Dendritic cell treated with granulocyte-macrophage colony-stimulating factor and Interleukin-4, amounts not matched to agents 40 ng/mL and 50 ng/mL, for 4 days (primary cell): ENCODE measurements around the gene MAP7D2.
"Not testable (repeated sequence)": the region's sequence is repeated elsewhere in the genome, so short reads cannot be mapped to it uniquely, and the experiment has no call there.

Experiments
- H3K27ac Mint-ChIP-seq: one replicate; pipeline ENCODE4 v1.8.0; 2022; ENCODE audit warnings: mild to moderate bottlenecking, mixed read lengths
- H3K27me3 Mint-ChIP-seq: one replicate; pipeline ENCODE4 v1.8.0; 2022; ENCODE audit warnings: mild to moderate bottlenecking, mixed read lengths
- H3K36me3 Mint-ChIP-seq: one replicate; pipeline ENCODE4 v1.8.0; 2022; ENCODE audit warnings: low read depth, mixed read lengths
- H3K4me1 Mint-ChIP-seq: one replicate; pipeline ENCODE4 v1.8.0; 2022; ENCODE audit warnings: low read depth, mixed read lengths
- H3K4me3 Mint-ChIP-seq: one replicate; pipeline ENCODE4 v1.8.0; 2022; ENCODE audit warnings: mild to moderate bottlenecking, moderate library complexity, mixed read lengths
- H3K9me3 Mint-ChIP-seq: one replicate; pipeline ENCODE4 v1.8.0; 2022; ENCODE audit warnings: mixed read lengths
- intact Hi-C: fragments of 100-400 bp; cut with micrococcal nuclease; formaldehyde crosslinking; loops from one replicate; pipeline ENCODE4 v1.15.0; 2022

Gene MAP7D2

DNA sequence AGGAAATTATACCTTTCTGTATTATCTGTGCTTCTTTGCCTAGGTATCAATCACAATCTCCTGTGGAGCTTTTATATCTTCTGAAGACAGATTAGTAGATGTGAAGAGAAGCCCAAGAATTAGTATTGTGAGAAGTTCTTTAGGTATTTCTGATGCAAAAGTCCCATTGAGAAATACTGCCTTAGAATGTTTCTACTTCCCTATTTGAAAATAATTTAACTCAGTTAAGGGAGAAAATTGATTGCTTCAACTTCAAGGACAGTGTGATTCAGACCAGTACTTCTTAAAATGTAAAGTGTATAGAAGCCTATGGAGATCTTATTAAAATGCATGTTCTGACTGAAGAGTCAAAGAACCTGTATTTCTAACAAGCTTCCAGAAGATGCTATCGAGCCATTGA, 16.0 kb upstream of the MAP7D2 start:
- intact Hi-C loops = no loop called here
- Mint-ChIP-seq H3K4me3 (no peak overlapping the region), H3K27ac (no peak overlapping the region), H3K27me3 (no peaks in the 10 kb centered on the region), H3K36me3 (peaks cover 54% of the 10 kb centered on the region), H3K9me3 (no peaks in the 10 kb centered on the region), H3K4me1 (peaks cover 12% of the 10 kb centered on the region)

DNA sequence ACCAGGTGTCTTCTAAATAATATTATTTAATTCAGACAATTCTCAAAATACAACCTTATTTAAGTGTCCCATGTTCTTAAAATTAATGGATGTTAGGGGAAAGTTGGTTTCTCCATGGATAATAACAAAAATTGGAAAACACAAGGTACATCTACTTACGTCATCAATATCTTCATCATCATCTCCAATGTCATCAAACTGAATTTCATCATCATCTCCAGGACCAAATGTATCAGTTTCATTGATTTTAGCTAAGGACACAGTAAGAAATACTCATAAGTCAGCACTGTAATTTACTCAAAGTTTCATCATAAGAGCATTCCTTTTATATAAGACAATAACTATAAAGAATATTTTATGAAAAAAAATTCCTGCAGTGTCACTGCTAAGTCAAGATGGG, 13.7 kb upstream of the MAP7D2 start:
- intact Hi-C loops = no loop called here
- Mint-ChIP-seq H3K4me3 (no peak overlapping the region), H3K9me3 (no peaks in the 10 kb centered on the region)

DNA sequence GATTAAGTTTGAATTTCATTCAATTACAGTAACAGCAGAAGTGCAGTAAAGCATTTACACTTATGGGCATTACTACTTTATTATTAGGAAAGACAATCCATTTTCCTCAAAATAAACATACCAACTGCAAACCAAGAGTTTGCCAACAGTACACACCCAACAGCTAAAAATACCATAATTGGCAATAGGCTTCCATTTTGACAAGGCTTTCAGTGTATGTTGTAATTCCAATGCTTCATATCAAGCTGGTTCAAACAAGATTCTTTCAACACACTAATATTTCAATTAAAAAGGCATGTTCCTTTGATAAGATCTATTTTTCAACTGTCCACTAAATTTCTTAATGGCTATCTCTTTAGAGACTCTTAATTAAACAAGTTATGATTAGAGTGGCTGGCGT, 12.8 kb upstream of the MAP7D2 start:
- H3K27ac Mint-ChIP-seq = no peak overlapping the region
- no peak overlapping the region for H3K4me3 Mint-ChIP-seq
- peaks cover 31% of the 10 kb centered on the region for H3K36me3 Mint-ChIP-seq
- H3K27me3 Mint-ChIP-seq = no peaks in the 10 kb centered on the region
- intact Hi-C loops = no loop called here
- H3K4me1 Mint-ChIP-seq = peaks cover 6% of the 10 kb centered on the region
- no peaks in the 10 kb centered on the region for H3K9me3 Mint-ChIP-seq

More for the DNA sequence above, 13.7 kb upstream of the MAP7D2 start:
- Mint-ChIP-seq H3K27me3 (no peaks in the 10 kb centered on the region), H3K4me1 (peaks cover 6% of the 10 kb centered on the region), H3K36me3 (peaks cover 36% of the 10 kb centered on the region), H3K27ac (no peak overlapping the region)

DNA sequence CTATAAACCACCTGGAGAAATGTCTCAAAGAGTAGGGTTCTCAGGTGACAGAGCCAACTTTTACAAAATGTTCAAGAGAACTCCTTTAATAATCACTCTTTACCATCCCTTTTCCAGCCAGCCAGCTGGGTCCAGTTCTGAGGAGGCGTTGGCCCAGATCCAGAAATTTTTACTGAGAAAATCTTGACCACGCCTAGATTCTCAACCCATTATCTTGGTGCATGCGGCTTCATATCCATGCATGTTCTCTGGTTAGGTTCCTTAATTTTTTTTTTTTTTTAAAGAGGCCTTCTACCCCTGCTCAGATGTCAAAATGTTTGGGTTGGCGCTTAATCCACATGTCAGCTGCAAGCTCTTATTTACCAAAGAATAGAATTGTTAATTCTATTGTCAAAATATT, 12.0 kb upstream of the MAP7D2 start:
- peaks cover 6% of the 10 kb centered on the region for H3K4me1 Mint-ChIP-seq
- H3K4me3 Mint-ChIP-seq = no peak overlapping the region
- intact Hi-C loops = no loop called here
- peaks cover 27% of the 10 kb centered on the region for H3K36me3 Mint-ChIP-seq
- no peaks in the 10 kb centered on the region for H3K27me3 Mint-ChIP-seq
- no peaks in the 10 kb centered on the region for H3K9me3 Mint-ChIP-seq
- H3K27ac Mint-ChIP-seq = peak overlapping the region; percentile 63

DNA sequence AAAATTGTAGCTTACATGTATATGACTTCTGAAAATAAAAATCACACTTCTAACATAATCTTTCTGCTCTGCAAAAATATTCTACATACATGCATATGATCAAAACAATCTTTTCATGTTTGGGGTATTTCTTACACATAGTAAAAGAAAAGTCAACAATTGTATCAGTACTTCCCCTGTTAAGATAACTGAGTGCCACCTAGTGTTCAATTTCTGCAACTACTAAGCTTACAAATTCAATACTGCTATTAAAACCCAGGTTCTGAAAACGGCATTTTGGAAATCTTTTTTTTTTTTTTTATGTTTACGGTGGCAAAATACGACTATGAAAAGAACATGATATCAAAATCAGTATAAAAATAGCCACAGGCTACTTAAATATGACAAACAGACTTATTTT, 10.7 kb upstream of the MAP7D2 start:
- H3K4me3 Mint-ChIP-seq, intact Hi-C loops, H3K4me1 Mint-ChIP-seq, H3K9me3 Mint-ChIP-seq, H3K27ac Mint-ChIP-seq, H3K27me3 Mint-ChIP-seq: not testable (repeated sequence)
- H3K36me3 Mint-ChIP-seq = peaks cover 17% of the 10 kb centered on the region

- H3K27me3 Mint-ChIP-seq, H3K4me3 Mint-ChIP-seq, H3K27ac Mint-ChIP-seq, intact Hi-C loops, H3K9me3 Mint-ChIP-seq, H3K4me1 Mint-ChIP-seq: not testable (repeated sequence)
- peaks cover 17% of the 10 kb centered on the region for H3K36me3 Mint-ChIP-seq
Measured at GRCh38 chrX:20126833-20127232, 10.1 kb upstream of the MAP7D2 start.

GRCh38 chrX:20124964-20125363, 8.3 kb upstream of the MAP7D2 start:
- no peak overlapping the region for H3K27ac Mint-ChIP-seq
- intact Hi-C loops = loop anchor here (5.0 kb wide), 1 partner anchor 218 kb away; no protein-coding TSS in a partner anchor
- H3K9me3 Mint-ChIP-seq = no peaks in the 10 kb centered on the region
- peaks cover 10% of the 10 kb centered on the region for H3K36me3 Mint-ChIP-seq
- no peaks in the 10 kb centered on the region for H3K27me3 Mint-ChIP-seq
- H3K4me1 Mint-ChIP-seq = peaks cover 6% of the 10 kb centered on the region
- no peak overlapping the region for H3K4me3 Mint-ChIP-seq

DNA sequence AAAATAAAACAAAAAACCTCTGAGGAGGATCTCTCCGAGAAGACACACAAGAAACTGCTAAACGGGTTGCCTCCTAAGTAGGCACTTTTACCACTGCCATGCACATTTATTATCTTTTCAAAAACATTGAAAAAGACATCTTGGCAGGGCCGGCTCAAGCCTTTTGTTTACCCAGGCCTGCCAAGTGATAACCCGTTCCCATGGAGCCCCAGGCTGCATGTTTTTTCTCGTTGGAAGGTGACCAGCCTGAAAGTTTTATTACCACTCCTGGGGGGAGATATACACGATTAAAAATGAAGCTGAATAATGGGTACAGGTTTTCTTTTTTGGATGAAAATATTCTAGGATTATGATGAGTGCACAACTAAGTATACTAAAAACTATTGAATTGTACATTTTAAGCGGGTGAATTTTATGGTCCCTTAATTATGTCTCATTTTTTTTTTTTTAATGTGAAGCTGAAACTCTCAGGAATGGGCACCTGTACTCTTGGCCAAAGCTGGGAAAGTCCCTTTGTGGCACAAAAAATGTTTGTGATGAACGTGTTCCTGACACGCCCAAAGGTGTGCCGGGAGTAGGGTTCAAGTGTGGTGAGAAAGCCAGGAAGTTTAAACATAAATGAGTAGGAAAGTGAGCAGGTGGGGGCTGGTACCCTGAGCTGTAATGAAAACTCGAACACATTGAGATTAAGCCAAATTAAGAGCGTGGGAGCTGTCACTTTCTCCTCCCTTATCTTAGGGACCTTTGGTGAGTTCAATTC, 1.5 kb upstream of the MAP7D2 start:
- H3K9me3 Mint-ChIP-seq = no peaks in the 10 kb centered on the region
- no peaks in the 10 kb centered on the region for H3K36me3 Mint-ChIP-seq
- intact Hi-C loops = no loop called here
- peaks cover 44% of the 10 kb centered on the region for H3K27me3 Mint-ChIP-seq
- no peak overlapping the region for H3K27ac Mint-ChIP-seq
- no peak overlapping the region for H3K4me3 Mint-ChIP-seq
- H3K4me1 Mint-ChIP-seq = peaks cover 5% of the 10 kb centered on the region

DNA sequence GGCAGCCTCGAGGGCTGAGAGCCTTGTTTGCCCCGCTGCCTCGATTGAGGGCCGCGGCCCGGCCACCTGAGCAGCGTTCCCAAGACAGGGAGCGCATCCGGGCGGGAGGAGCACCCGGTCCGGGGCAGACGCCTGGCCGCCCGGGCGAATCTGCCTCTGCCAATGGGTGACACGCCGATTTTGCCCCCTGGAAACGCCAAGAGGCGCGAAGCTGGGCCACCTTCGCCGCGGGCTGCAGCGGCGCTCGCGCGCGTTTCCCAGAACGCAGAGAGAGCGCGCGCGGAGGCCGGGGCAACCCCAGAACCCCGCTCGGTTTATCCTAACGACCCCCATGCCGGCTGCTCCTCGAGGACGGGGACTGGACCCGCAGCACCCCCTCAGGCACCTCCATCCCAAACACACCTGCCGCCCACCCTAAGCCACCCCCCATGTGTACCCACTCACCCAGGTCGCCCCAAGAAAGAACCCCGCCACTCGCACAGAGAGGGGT, 575 bp downstream of the MAP7D2 start:
- no peak overlapping the region for H3K27ac Mint-ChIP-seq
- H3K4me3 Mint-ChIP-seq = no peak overlapping the region
- no peaks in the 10 kb centered on the region for H3K9me3 Mint-ChIP-seq
- intact Hi-C loops = no loop called here
- H3K27me3 Mint-ChIP-seq = peaks cover 44% of the 10 kb centered on the region
- peaks cover 5% of the 10 kb centered on the region for H3K4me1 Mint-ChIP-seq
- no peaks in the 10 kb centered on the region for H3K36me3 Mint-ChIP-seq

DNA sequence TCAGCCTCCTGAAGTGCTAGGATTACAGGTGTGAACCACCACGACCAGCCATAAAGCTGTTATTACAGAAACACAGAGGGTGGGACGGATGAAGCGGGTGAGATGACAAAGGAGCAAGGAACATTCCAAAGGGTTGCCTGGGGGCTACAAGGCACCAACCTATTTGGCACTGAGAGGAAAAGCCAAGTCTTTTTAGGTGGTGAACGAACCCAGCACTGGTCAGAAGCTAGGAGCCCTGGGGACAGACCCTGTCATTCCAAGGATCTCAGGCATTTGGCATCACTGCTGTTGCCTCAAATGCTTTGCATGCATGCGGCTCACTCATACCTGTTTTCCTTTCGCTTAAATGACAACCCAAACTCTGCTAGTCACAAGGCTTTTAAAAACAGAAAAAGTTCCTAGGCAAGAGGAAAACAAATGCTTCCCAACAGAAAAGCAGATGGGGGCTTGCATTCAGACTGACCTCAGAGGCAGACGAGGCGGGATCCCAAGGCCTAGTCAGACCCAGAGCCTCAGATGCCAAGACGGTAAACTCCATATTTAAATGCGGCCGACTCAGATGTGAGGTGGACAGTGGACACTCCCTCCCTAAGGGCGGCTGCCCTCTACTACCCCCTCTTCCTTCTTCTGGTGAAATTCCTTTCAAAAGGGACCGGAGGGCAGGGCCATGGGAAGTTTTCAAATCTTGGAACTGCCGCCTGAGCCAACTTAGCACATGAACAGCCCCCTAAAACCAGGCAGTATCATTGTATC, 4.5 kb downstream of the MAP7D2 start:
- no peak overlapping the region for H3K4me3 Mint-ChIP-seq
- H3K4me1 Mint-ChIP-seq = peaks cover 5% of the 10 kb centered on the region
- intact Hi-C loops = no loop called here
- no peaks in the 10 kb centered on the region for H3K36me3 Mint-ChIP-seq
- H3K9me3 Mint-ChIP-seq = no peaks in the 10 kb centered on the region
- no peak overlapping the region for H3K27ac Mint-ChIP-seq
- peaks cover 26% of the 10 kb centered on the region for H3K27me3 Mint-ChIP-seq

DNA sequence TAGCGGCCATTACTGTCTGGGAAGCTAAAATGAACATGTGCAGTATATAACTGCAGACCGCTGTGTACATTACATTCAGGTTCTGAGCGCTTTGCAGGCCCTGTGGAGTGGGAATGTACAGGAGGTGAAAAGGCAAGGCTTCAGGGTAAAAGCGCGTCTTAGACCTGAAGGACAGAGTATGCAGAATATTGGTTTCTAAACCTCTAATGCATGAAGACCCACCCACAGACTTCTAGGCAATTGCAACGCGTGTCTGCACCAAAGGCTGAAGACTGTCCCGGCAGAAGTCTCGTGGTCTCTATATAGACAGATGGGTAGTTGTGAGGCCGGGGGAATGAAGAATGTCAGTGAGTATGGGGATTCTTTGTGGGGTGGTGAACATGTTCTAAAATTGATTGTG, 5.4 kb downstream of the MAP7D2 start:
- H3K27ac Mint-ChIP-seq = no peak overlapping the region
- intact Hi-C loops = no loop called here

GRCh38 chrX:20101934-20102581, 14.6 kb downstream of the MAP7D2 start:
- Mint-ChIP-seq H3K9me3 (no peaks in the 10 kb centered on the region), H3K36me3 (no peaks in the 10 kb centered on the region), H3K27ac (no peak overlapping the region), H3K4me3 (no peak overlapping the region), H3K27me3 (no peaks in the 10 kb centered on the region), H3K4me1 (no peaks in the 10 kb centered on the region)
- intact Hi-C loops = no loop called here

More for the DNA sequence above, 5.4 kb downstream of the MAP7D2 start:
- Mint-ChIP-seq H3K36me3 (no peaks in the 10 kb centered on the region), H3K27me3 (peaks cover 18% of the 10 kb centered on the region), H3K4me3 (no peak overlapping the region), H3K9me3 (no peaks in the 10 kb centered on the region), H3K4me1 (peaks cover 5% of the 10 kb centered on the region)

GRCh38 chrX:20091499-20091898, 25.2 kb downstream of the MAP7D2 start:
- Mint-ChIP-seq H3K4me3 (no peak overlapping the region), H3K27me3 (no peaks in the 10 kb centered on the region), H3K36me3 (no peaks in the 10 kb centered on the region), H3K27ac (no peak overlapping the region), H3K4me1 (no peaks in the 10 kb centered on the region), H3K9me3 (no peaks in the 10 kb centered on the region)
- intact Hi-C loops = no loop called here

GRCh38 chrX:20089845-20090244, 26.9 kb downstream of the MAP7D2 start:
- Mint-ChIP-seq H3K4me3 (no peak overlapping the region), H3K36me3 (no peaks in the 10 kb centered on the region), H3K9me3 (no peaks in the 10 kb centered on the region), H3K4me1 (no peaks in the 10 kb centered on the region), H3K27me3 (no peaks in the 10 kb centered on the region), H3K27ac (no peak overlapping the region)
- intact Hi-C loops = no loop called here
